ENCODE results near the gene ST3GAL4. TPM values are rescaled to one million over a fixed set of nuclear protein-coding genes. Genes with fewer than 3 reads are reported as not detected.

The ST3GAL4 gene
- total and polyA plus RNA-seq, 9 of the 15 experiments (the other 6 are each of a cell fraction or from before 2014, with no cell fraction given): 0.27 to 22.9 (median 10.5) TPM

- Histone ChIP-seq H3K4me1 (replicated peaks in 1 of 2; ENCODE audit: control insufficient read depth in 2 of 2, insufficient read depth in 2 of 2, low read length in 2 of 2) (no peaks in the 10 kb centered on the region; a peak in 1 of 5 replicates), H2AFZ (ENCODE audit: low read depth, low read length) (no peak overlapping the region), H3K9me3 (replicated peaks; ENCODE audit: control insufficient read depth, insufficient read depth, low read depth, low read length) (no peaks in the 10 kb centered on the region), H3K4me3 (no peak overlapping the region), H3K27ac (ENCODE audit: extremely low read depth, low read depth, low read length) (no peak overlapping the region), H4K20me1 (replicated peaks; ENCODE audit: control insufficient read depth, insufficient read depth, low read length) (0 out of 2 replicates have a peak, but pooled peaks cover 6% of the 10 kb centered on the region), H3K9ac (ENCODE audit: insufficient read depth in 1 of 2, low read depth in 2 of 2, low read length in 2 of 2) (no peak overlapping the region), H3K9me1 (ENCODE audit: control insufficient read depth, insufficient read depth, low read length) (no peaks in the 10 kb centered on the region), H3K4me2 (ENCODE audit: insufficient read depth, low read length) (no peak overlapping the region), H3K79me2 (ENCODE audit: control insufficient read depth, insufficient read depth, low read length) (no peaks in the 10 kb centered on the region), H3K27me3 (ENCODE audit: control insufficient read depth in 2 of 2, insufficient read depth in 2 of 2, low read length in 2 of 2) (peaks cover 30 to 84% of the 10 kb centered on the region in 2 experiments; a peak in 4 of 5 replicates), H3K36me3 (ENCODE audit: control insufficient read depth, insufficient read depth, low read length) (no peaks in the 10 kb centered on the region)
- no peak for TF ChIP-seq SREBF1 (IDR thresholded peaks at IDR 0.05; ENCODE audit: borderline replicate concordance, low read depth, low read length)
- TF ChIP-seq HLTF (IDR thresholded peaks at IDR 0.05): no peak
- no peak for TF ChIP-seq IRF2 (CRISPR knock-in tag; IDR thresholded peaks at IDR 0.05)
- TF ChIP-seq MAFF (IDR thresholded peaks at IDR 0.05; ENCODE audit: low read length): no peak
- TF ChIP-seq MEF2A (IDR thresholded peaks at IDR 0.05; ENCODE audit: control insufficient read depth, low read depth, low read length): no peak
- TF ChIP-seq SOX6 (IDR thresholded peaks at IDR 0.05): no peak
- TF ChIP-seq ADNP (tag; IDR thresholded peaks at IDR 0.05): no peak
- no peak for TF ChIP-seq SNRNP70 (optimal IDR thresholded peaks at IDR 0.05; ENCODE audit: low read depth, low read length)
- no peak for TF ChIP-seq BHLHE40 (IDR thresholded peaks at IDR 0.05; ENCODE audit: low read length)
- TF ChIP-seq ZBTB5 (IDR thresholded peaks at IDR 0.05): no peak
- TF ChIP-seq TCFL5 (CRISPR knock-in tag; conservative IDR thresholded peaks at IDR 0.05): no peak
- no peak for TF ChIP-seq ZNF76 (CRISPR knock-in tag; IDR thresholded peaks at IDR 0.05; ENCODE audit: borderline replicate concordance)
- TF ChIP-seq MNT (conservative IDR thresholded peaks at IDR 0.05): no peak
- TF ChIP-seq FOXJ2 (tag; IDR thresholded peaks at IDR 0.05): no peak
- no peak for TF ChIP-seq TOE1 (IDR thresholded peaks at IDR 0.05; ENCODE audit: borderline replicate concordance)
- TF ChIP-seq TOE1 (CRISPR knock-in tag; IDR thresholded peaks at IDR 0.05; ENCODE audit: borderline replicate concordance, low read depth): no peak
- no peak for TF ChIP-seq ZNF445 (CRISPR knock-in tag; IDR thresholded peaks at IDR 0.05; ENCODE audit: low read depth)
- TF ChIP-seq CXXC5 (CRISPR knock-in tag; IDR thresholded peaks at IDR 0.05): no peak
- no peak for TF ChIP-seq ZNF347 (CRISPR knock-in tag; IDR thresholded peaks at IDR 0.05; ENCODE audit: low read depth)
- no TSS peak for BruUV-seq (replicated peaks)
- in situ Hi-C loops (cut with MboI): no loop called here
- WGBS (ENCODE audit: insufficient coverage, low coverage, missing lambda C conversion rate): 0% methylated on average over 15 of the region's 15 CpGs
- CTCF ChIA-PET (ENCODE audit: low intra/inter-chr PET ratio): no interaction called here
- intact Hi-C loops (cut with micrococcal nuclease): no loop called here
- DNase-seq (ENCODE audit: extremely low read depth in 1 of 4, low spot score in 3 of 4): no peak
- FAIRE-seq: no peak
- no peak for ATAC-seq
- POLR2A ChIA-PET: no interaction called here
These were observed 105.1 kb downstream of the ST3GAL4 start for GRCh38 chr11:126460417-126461095.

Data from K562 (cell line).